GM12801 (cell line): ENCODE data around the gene CAND1.

Experiments
- CTCF ChIP-seq: IDR thresholded peaks from one replicate; pipeline ENCODE4 v1.5.1; 2011; ENCODE audit warnings: control low read depth; ENCODE audit not compliant: insufficient read length; ENCODE audit errors: extremely low read depth

The CAND1 gene

GRCh38 chr12:67357376-67358125 is 88.4 kb downstream of the CAND1 start:
- TF ChIP-seq CTCF = no peak

GRCh38 chr12:67358781-67359338 is 89.7 kb downstream of the CAND1 start:
- TF ChIP-seq CTCF = no peak

GRCh38 chr12:67362526-67362925 is 93.4 kb downstream of the CAND1 start:
- TF ChIP-seq CTCF = no peak

- no peak for TF ChIP-seq CTCF
These were observed 95.1 kb downstream of the CAND1 start for GRCh38 chr12:67364228-67364627.

GRCh38 chr12:67365131-67365530 is 96.0 kb downstream of the CAND1 start:
- no peak for TF ChIP-seq CTCF

GRCh38 chr12:67367843-67368242 is 98.7 kb downstream of the CAND1 start:
- no peak for TF ChIP-seq CTCF
